PC-3 (cell line): ENCODE results near the gene SHISA8. TPM values are rescaled to one million over a fixed set of nuclear protein-coding genes. Genes with fewer than 3 reads are reported as not detected.

Source experiments
- ATAC-seq: fragments of 200-7000 bp; cut with Tn5 transposase; 2 replicates; pipeline ENCODE4 v1.9.1; 2020; ENCODE audit warnings: mild to moderate bottlenecking, moderate library complexity
- BruUV-seq: library from RNA; stranded (reverse); fragments of 400-500 nt; replicated peaks from 2 replicates; lab custom pipeline; 2021; lab: Mats Ljungman, UMichigan
- CTCF ChIA-PET: fragments of 300-600 bp; sonication (Branson Sonifier 250); formaldehyde crosslinking; loops from one replicate; lab custom pipeline; 2022; ENCODE audit warnings: antibody characterized with exemption; lab: Charles Lee
- POLR2A ChIA-PET: fragments of 300-600 bp; sonication (Branson Sonifier 250); formaldehyde crosslinking; loops from one replicate; lab custom pipeline; 2022; ENCODE audit warnings: antibody characterized with exemption; ENCODE audit not compliant: unreplicated experiment; lab: Charles Lee
- DNase-seq: peaks from one replicate; pipeline ENCODE4 v3.0.0-alpha.2; 2015
- H2AFZ ChIP-seq: fragments of 300-600 bp; sonication (generic); 2 replicates; pipeline ENCODE4 v1.6.0; 2016; ENCODE audit warnings: antibody characterized with exemption, low read length
- H3F3A ChIP-seq: fragments of 300-600 bp; sonication (generic); one replicate; pipeline ENCODE4 v1.6.0; 2017; ENCODE audit warnings: antibody characterized with exemption, low read length, control low read depth, mild to moderate bottlenecking; ENCODE audit not compliant: unreplicated experiment
- H3K27ac ChIP-seq: fragments of 300-600 bp; sonication (generic); 2 replicates; pipeline ENCODE4 v1.5.1; 2016; ENCODE audit warnings: mild to moderate bottlenecking, low read length
- H3K27me3 ChIP-seq: fragments of 300-600 bp; sonication (generic); 2 replicates; pipeline ENCODE4 v1.6.1; 2016; ENCODE audit warnings: low read length, mixed read lengths
- H3K36me3 ChIP-seq: fragments of 300-600 bp; sonication (generic); 2 replicates; pipeline ENCODE4 v1.6.1; 2016; ENCODE audit warnings: low read depth, mixed run types, low read length, mixed read lengths
- H3K4me1 ChIP-seq: fragments of 300-600 bp; sonication (generic); 2 replicates; pipeline ENCODE4 v1.5.1; 2016; ENCODE audit warnings: low read length; ENCODE audit not compliant: insufficient read depth
- H3K4me2 ChIP-seq: fragments of 300-600 bp; sonication (generic); 2 replicates; pipeline ENCODE4 v1.6.0; 2016; ENCODE audit warnings: low read length
- H3K4me3 ChIP-seq: fragments of 300-600 bp; sonication (generic); 2 replicates; pipeline ENCODE4 v1.5.1; 2016; ENCODE audit warnings: mild to moderate bottlenecking, low read length, mixed read lengths
- H3K79me2 ChIP-seq: fragments of 300-600 bp; sonication (generic); 2 replicates; pipeline ENCODE4 v1.6.1; 2017; ENCODE audit warnings: low read length, mixed read lengths
- H3K9ac ChIP-seq: fragments of 300-600 bp; sonication (generic); 2 replicates; pipeline ENCODE4 v1.6.0; 2016; ENCODE audit warnings: mild to moderate bottlenecking, low read length
- H3K9me2 ChIP-seq: fragments of 300-600 bp; sonication (generic); replicated peaks from 2 replicates; pipeline ENCODE4 v1.6.1; 2016; ENCODE audit warnings: mixed run types, low read length, mixed read lengths
- H3K9me3 ChIP-seq: fragments of 300-600 bp; sonication (generic); 2 replicates; pipeline ENCODE4 v1.6.1; 2016; ENCODE audit warnings: low read length, mixed read lengths
- H4K20me1 ChIP-seq: fragments of 300-600 bp; sonication (generic); 2 replicates; pipeline ENCODE4 v1.6.1; 2016; ENCODE audit warnings: low read length, mixed read lengths
- CTCF ChIP-seq: fragments of 300-600 bp; sonication (generic); conservative IDR thresholded peaks from 2 replicates; pipeline ENCODE4 v1.5.1; 2017; ENCODE audit warnings: antibody characterized with exemption, low read depth, mild to moderate bottlenecking, low read length
- EZH2 ChIP-seq: fragments of 300-600 bp; sonication (generic); IDR thresholded peaks from one replicate; pipeline ENCODE4 v1.6.1; 2017; ENCODE audit warnings: antibody characterized with exemption, mild to moderate bottlenecking, low read length; ENCODE audit not compliant: unreplicated experiment
- EZH2phosphoT487 ChIP-seq: fragments of 300-600 bp; sonication (generic); IDR thresholded peaks from 2 replicates; pipeline ENCODE4 v1.6.1; 2018; ENCODE audit warnings: mild to moderate bottlenecking, antibody characterized with exemption, low read length, borderline replicate concordance
- intact Hi-C: fragments of 100-400 bp; cut with micrococcal nuclease; formaldehyde crosslinking; loops from 2 replicates; pipeline ENCODE4 v1.9.0; 2023
- total RNA-seq: library from RNA; depleted of rRNA; stranded (reverse); fragments of >200 nt; gene quantifications from 2 replicates; pipeline ENCODE4 v1.2.3, GENCODE V29; 2014

The SHISA8 gene
- total RNA-seq, 1 experiment from 2014 or later: not detected

GRCh38 chr22:41917375-41917902 is 2.6 kb upstream of the SHISA8 start:
- intact Hi-C loops: no loop called here
- no peak for TF ChIP-seq EZH2phosphoT487
- no peak for TF ChIP-seq EZH2
- TF ChIP-seq CTCF: no peak
- H3K79me2 ChIP-seq: no peaks in the 10 kb centered on the region
- no peaks in the 10 kb centered on the region for H3K27me3 ChIP-seq
- CTCF ChIA-PET: no interaction called here
- no peaks in the 10 kb centered on the region for H3F3A ChIP-seq
- no peaks in the 10 kb centered on the region for H4K20me1 ChIP-seq
- H3K9me2 ChIP-seq: no peaks in the 10 kb centered on the region
- no peak for DNase-seq
- no peak overlapping the region for H3K27ac ChIP-seq
- no peaks in the 10 kb centered on the region for H3K9me3 ChIP-seq
- H3K36me3 ChIP-seq: no peaks in the 10 kb centered on the region
- no TSS peak for BruUV-seq
- no peak overlapping the region for H3K4me2 ChIP-seq
- ATAC-seq: no peak
- H2AFZ ChIP-seq: no peak overlapping the region
- H3K4me3 ChIP-seq: no peak overlapping the region
- POLR2A ChIA-PET: no interaction called here
- H3K4me1 ChIP-seq: peaks cover 6% of the 10 kb centered on the region
- H3K9ac ChIP-seq: no peak overlapping the region

GRCh38 chr22:41916745-41917358 is 2.0 kb upstream of the SHISA8 start:
- Histone ChIP-seq H3K9me3 (no peaks in the 10 kb centered on the region), H3K27me3 (no peaks in the 10 kb centered on the region), H3K79me2 (no peaks in the 10 kb centered on the region), H3K9ac (no peak overlapping the region), H3K4me1 (peaks cover 6% of the 10 kb centered on the region), H4K20me1 (no peaks in the 10 kb centered on the region), H3K36me3 (no peaks in the 10 kb centered on the region), H3K4me3 (no peak overlapping the region), H3K9me2 (no peaks in the 10 kb centered on the region), H3F3A (no peaks in the 10 kb centered on the region), H3K4me2 (no peak overlapping the region), H3K27ac (no peak overlapping the region), H2AFZ (no peak overlapping the region)
- ATAC-seq (no peak), DNase-seq (no peak)
- TF ChIP-seq CTCF: no peak
- TF ChIP-seq EZH2phosphoT487: no peak
- no peak for TF ChIP-seq EZH2
- BruUV-seq: no TSS peak
- intact Hi-C loops: no loop called here
- CTCF ChIA-PET: no interaction called here
- POLR2A ChIA-PET: no interaction called here

- Histone ChIP-seq H3F3A (no peaks in the 10 kb centered on the region), H3K27me3 (0 out of 2 replicates have a peak, but pooled peaks cover 4% of the 10 kb centered on the region), H3K4me1 (peaks cover 6% of the 10 kb centered on the region), H3K27ac (no peak overlapping the region), H3K4me3 (no peak overlapping the region), H3K9ac (no peak overlapping the region), H3K9me2 (no peaks in the 10 kb centered on the region), H3K79me2 (no peaks in the 10 kb centered on the region), H3K36me3 (no peaks in the 10 kb centered on the region), H3K4me2 (no peak overlapping the region), H2AFZ (no peak overlapping the region), H4K20me1 (no peaks in the 10 kb centered on the region), H3K9me3 (no peaks in the 10 kb centered on the region)
- ATAC-seq (no peak), DNase-seq (no peak)
- POLR2A ChIA-PET: no interaction called here
- no TSS peak for BruUV-seq
- intact Hi-C loops: no loop called here
- TF ChIP-seq EZH2 (no peak), CTCF (no peak), EZH2phosphoT487 (no peak)
- CTCF ChIA-PET: no interaction called here
Measured at GRCh38 chr22:41915786-41916493, 1.1 kb upstream of the SHISA8 start.
